Glutamatergic neuron (in vitro differentiated cells): ENCODE results near the gene MYO18B. TPM values are rescaled to one million over a fixed set of nuclear protein-coding genes. Genes with fewer than 3 reads are reported as not detected.

Experiments used
- DNase-seq: peaks from one replicate; pipeline ENCODE4 v3.0.0; 2022
- H3K27ac Mint-ChIP-seq: one replicate; pipeline ENCODE4 v1.8.0; 2020; ENCODE audit warnings: mild to moderate bottlenecking, mixed read lengths, inconsistent platforms; ENCODE audit not compliant: unreplicated experiment
- H3K27me3 Mint-ChIP-seq: one replicate; pipeline ENCODE4 v1.8.0; 2020; ENCODE audit warnings: mild to moderate bottlenecking, moderate library complexity, mixed read lengths, inconsistent platforms; ENCODE audit not compliant: unreplicated experiment
- H3K36me3 Mint-ChIP-seq: one replicate; pipeline ENCODE4 v1.8.0; 2020; ENCODE audit warnings: mild to moderate bottlenecking, mixed read lengths, inconsistent platforms; ENCODE audit not compliant: unreplicated experiment
- H3K4me1 Mint-ChIP-seq: one replicate; pipeline ENCODE4 v1.8.0; 2020; ENCODE audit warnings: mild to moderate bottlenecking, low read depth, mixed read lengths, inconsistent platforms; ENCODE audit not compliant: unreplicated experiment
- H3K4me3 Mint-ChIP-seq: one replicate; pipeline ENCODE4 v1.8.0; 2020; ENCODE audit warnings: mild to moderate bottlenecking, mixed read lengths, inconsistent platforms; ENCODE audit not compliant: unreplicated experiment
- H3K9me3 Mint-ChIP-seq: one replicate; pipeline ENCODE4 v1.8.0; 2020; ENCODE audit warnings: mild to moderate bottlenecking, moderate library complexity, mixed read lengths, inconsistent platforms; ENCODE audit not compliant: unreplicated experiment
- CTCF ChIP-seq: fragments of 200-600 bp; sonication (generic); IDR thresholded peaks from one replicate; pipeline ENCODE4 v1.5.0; 2021; ENCODE audit not compliant: partially characterized antibody, unreplicated experiment
- total RNA-seq: library from RNA; stranded (reverse); fragmentation: NEBNext Ultra II Directional; extraction: Animal tissue kit (Norgen Biotek cat#: 25700); gene quantifications from one replicate; pipeline ENCODE4 v1.2.1, GENCODE V29; 2021; ENCODE audit not compliant: unreplicated experiment

The MYO18B gene
- total RNA-seq, 1 donor from 2014 or later, result 0.25 TPM

- H3K27ac Mint-ChIP-seq, result no peak overlapping the region
- H3K4me3 Mint-ChIP-seq, result no peak overlapping the region
Measured at GRCh38 chr22:25840891-25841290, 98.9 kb downstream of the MYO18B start.

DNA sequence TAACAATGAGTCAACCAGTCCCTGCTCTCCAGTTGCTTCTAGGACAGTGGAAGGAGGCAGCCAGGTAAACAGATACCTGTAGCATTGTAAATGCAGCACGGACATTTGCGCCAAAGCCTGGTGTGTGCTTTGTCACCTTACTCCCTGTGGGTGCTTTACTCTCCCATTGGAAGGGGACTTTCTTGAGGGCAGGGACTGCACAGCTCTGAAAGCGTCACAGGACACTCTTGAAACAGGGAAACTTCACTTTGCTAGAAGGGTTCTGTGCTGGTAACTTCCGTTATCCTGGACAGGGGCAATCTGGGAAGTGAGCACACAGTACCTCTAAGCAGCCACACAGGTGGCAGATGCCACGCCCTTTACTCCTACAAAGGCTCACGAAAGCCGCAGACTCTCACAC is 99.8 kb downstream of the MYO18B start:
- H3K4me1 Mint-ChIP-seq, result peaks cover 8% of the 10 kb centered on the region
- no peak for TF ChIP-seq CTCF
- no peaks in the 10 kb centered on the region for H3K36me3 Mint-ChIP-seq
- H3K4me3 Mint-ChIP-seq, result no peak overlapping the region
- peaks cover 7% of the 10 kb centered on the region for H3K9me3 Mint-ChIP-seq
- peaks cover 4% of the 10 kb centered on the region for H3K27me3 Mint-ChIP-seq
- no peak overlapping the region for H3K27ac Mint-ChIP-seq
- DNase-seq, result no peak

More at GRCh38 chr22:25840891-25841290, 98.9 kb downstream of the MYO18B start:
- DNase-seq, result no peak
- H3K4me1 Mint-ChIP-seq, result peaks cover 8% of the 10 kb centered on the region
- no peak for TF ChIP-seq CTCF
- H3K36me3 Mint-ChIP-seq, result no peaks in the 10 kb centered on the region
- H3K9me3 Mint-ChIP-seq, result peaks cover 7% of the 10 kb centered on the region
- H3K27me3 Mint-ChIP-seq, result peaks cover 5% of the 10 kb centered on the region

DNA sequence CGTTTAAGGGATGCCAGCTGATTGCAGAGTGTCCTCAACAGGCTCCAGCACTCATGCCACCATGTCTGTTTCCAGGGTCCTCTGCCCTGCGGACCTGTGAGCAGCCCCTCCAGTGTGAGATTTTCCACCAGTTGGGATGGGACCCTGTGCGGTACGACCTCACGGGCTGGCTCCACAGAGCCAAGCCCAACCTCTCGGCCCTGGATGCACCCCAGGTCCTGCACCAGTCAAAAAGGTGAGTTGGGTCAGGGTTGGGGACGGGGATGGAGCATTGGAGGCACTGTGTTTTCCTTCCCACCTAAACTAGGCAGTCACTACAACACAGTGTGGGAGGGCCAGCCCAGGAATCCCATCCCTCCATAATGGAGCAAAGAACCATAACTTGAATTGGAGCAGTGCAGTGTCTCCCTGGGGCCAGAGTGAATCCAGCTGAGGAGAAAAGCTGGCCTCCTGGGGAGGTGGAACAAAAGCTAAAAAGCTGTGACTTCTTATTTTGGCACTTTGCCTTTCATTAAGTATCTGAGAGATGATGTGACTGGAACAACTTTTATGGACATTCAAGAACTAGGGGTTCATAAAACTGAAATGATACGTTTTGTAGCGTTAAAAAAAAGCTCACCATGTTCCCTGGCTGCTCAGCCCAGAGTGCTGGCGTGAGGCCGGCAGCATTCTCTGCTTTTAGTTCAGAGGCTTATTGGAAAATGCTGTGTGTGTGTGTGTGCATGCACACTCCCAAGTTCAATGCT is 101.8 kb downstream of the MYO18B start:
- H3K4me1 Mint-ChIP-seq, result peaks cover 8% of the 10 kb centered on the region

GRCh38 chr22:25844601-25845000 is 102.6 kb downstream of the MYO18B start:
- DNase-seq, result no peak
- no peak for TF ChIP-seq CTCF
- Mint-ChIP-seq H3K9me3 (peaks cover 8% of the 10 kb centered on the region), H3K4me3 (no peak overlapping the region), H3K27me3 (peaks cover 4% of the 10 kb centered on the region), H3K36me3 (no peaks in the 10 kb centered on the region), H3K4me1 (peaks cover 8% of the 10 kb centered on the region), H3K27ac (no peak overlapping the region)

More for the DNA sequence above, 101.8 kb downstream of the MYO18B start:
- Mint-ChIP-seq H3K27ac (no peak overlapping the region), H3K4me3 (no peak overlapping the region), H3K36me3 (no peaks in the 10 kb centered on the region), H3K9me3 (peaks cover 7% of the 10 kb centered on the region), H3K27me3 (peaks cover 4% of the 10 kb centered on the region)
- TF ChIP-seq CTCF, result no peak
- DNase-seq, result no peak

- no peak overlapping the region for H3K4me3 Mint-ChIP-seq
- no peaks in the 10 kb centered on the region for H3K4me1 Mint-ChIP-seq
- no peak for TF ChIP-seq CTCF
- no peaks in the 10 kb centered on the region for H3K36me3 Mint-ChIP-seq
- H3K9me3 Mint-ChIP-seq, result peaks cover 1% of the 10 kb centered on the region
- peaks cover 1% of the 10 kb centered on the region for H3K27me3 Mint-ChIP-seq
- DNase-seq, result no peak
- H3K27ac Mint-ChIP-seq, result no peak overlapping the region
Measured at GRCh38 chr22:25845985-25846745, 104.2 kb downstream of the MYO18B start.
